GM19351 (cell line): ENCODE results near the gene TSPEAR.

Source experiments
- ATAC-seq: cut with Tn5 transposase; IDR thresholded peaks from one replicate; pipeline ENCODE4 v1.9.1; 2021; ENCODE audit warnings: mild to moderate bottlenecking, moderate library complexity; ENCODE audit not compliant: unreplicated experiment

Gene TSPEAR

GRCh38 chr21:44496564-44497550 is 214.5 kb downstream of the TSPEAR start:
- no peak for ATAC-seq

GRCh38 chr21:44495611-44496563 is 215.5 kb downstream of the TSPEAR start:
- ATAC-seq: no peak

- ATAC-seq: no peak
Measured at GRCh38 chr21:44494956-44495355, 216.4 kb downstream of the TSPEAR start.

- ATAC-seq: no peak
Measured at GRCh38 chr21:44494418-44494817, 217.0 kb downstream of the TSPEAR start.

- ATAC-seq: no peak
Measured at GRCh38 chr21:44492567-44493385, 218.6 kb downstream of the TSPEAR start.

GRCh38 chr21:44490816-44491215 is 220.6 kb downstream of the TSPEAR start:
- no peak for ATAC-seq

- no peak for ATAC-seq
Measured at GRCh38 chr21:44490405-44490804, 221.0 kb downstream of the TSPEAR start.

GRCh38 chr21:44489962-44490361 is 221.4 kb downstream of the TSPEAR start:
- ATAC-seq: no peak

GRCh38 chr21:44487831-44488230 is 223.5 kb downstream of the TSPEAR start:
- no peak for ATAC-seq

GRCh38 chr21:44486302-44486701 is 225.1 kb downstream of the TSPEAR start:
- ATAC-seq: no peak

- no peak for ATAC-seq
Measured at GRCh38 chr21:44485796-44486195, 225.6 kb downstream of the TSPEAR start.

- no peak for ATAC-seq
Measured at GRCh38 chr21:44485254-44485793, 226.0 kb downstream of the TSPEAR start.

GRCh38 chr21:44484498-44485253 is 226.7 kb downstream of the TSPEAR start:
- no peak for ATAC-seq

- no peak for ATAC-seq
Measured at GRCh38 chr21:44483288-44484237, 227.8 kb downstream of the TSPEAR start.

- no peak for ATAC-seq
Measured at GRCh38 chr21:44482581-44483287, 228.6 kb downstream of the TSPEAR start.

GRCh38 chr21:44480200-44481053 is 230.9 kb downstream of the TSPEAR start:
- no peak for ATAC-seq
